HG03103 (cell line): Measurements from ENCODE around the gene TBL3.

Experiments used
- ATAC-seq: cut with Tn5 transposase; IDR thresholded peaks from one replicate; pipeline ENCODE4 v1.9.1; 2021; ENCODE audit warnings: low read depth; ENCODE audit not compliant: unreplicated experiment

Gene TBL3

DNA sequence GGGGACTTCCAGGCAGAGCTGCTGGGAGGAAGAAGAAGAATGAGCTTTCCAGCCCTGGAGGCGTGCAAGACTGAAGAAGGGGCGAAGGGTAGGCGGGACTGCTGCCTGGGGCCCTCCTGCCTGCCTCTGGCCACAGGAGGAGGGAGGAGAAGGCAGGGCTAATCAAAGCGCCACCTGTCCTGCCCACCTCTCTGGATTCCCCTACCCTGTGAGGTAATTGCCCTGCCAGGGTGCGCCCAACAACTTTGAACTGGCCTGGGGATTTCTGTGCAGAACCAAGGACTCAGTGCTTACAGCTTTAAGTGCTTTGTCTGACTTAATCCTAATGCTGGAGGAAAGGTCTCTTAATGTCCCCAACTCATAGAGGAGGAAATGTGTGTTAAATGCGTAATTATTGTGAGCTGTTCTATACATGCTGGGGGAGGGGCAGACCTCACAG lies 9.6 kb downstream of the TBL3 start, which contains the start of gene NOXO1:
Gene NOXO1, minus strand, starts transcription at position 72 of the 439 bp plus-strand sequence. CDS start 290 bp downstream, outside the sequence.
- ATAC-seq = no peak

DNA sequence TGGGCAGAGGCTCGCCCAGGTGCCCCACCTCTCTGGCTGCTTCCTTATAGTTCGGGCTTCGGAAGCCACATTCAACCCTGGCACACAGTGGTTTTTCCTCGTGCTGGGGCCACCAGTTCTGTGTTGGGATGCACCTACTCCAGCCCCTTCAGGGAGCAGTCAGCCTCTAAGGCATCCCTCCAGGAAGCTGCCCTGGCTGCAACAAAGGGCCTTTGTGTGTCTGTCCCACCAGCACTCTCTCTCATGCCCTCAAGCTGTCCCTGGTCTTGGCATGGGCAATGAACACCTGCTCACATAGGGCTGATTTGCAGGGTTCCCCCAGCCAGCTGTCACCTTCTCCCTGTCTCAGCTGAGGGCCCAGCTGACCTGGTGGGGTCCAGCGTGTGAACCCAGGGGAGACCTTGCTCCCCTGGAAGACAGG lies 10.2 kb downstream of the TBL3 start:
- no peak for ATAC-seq

DNA sequence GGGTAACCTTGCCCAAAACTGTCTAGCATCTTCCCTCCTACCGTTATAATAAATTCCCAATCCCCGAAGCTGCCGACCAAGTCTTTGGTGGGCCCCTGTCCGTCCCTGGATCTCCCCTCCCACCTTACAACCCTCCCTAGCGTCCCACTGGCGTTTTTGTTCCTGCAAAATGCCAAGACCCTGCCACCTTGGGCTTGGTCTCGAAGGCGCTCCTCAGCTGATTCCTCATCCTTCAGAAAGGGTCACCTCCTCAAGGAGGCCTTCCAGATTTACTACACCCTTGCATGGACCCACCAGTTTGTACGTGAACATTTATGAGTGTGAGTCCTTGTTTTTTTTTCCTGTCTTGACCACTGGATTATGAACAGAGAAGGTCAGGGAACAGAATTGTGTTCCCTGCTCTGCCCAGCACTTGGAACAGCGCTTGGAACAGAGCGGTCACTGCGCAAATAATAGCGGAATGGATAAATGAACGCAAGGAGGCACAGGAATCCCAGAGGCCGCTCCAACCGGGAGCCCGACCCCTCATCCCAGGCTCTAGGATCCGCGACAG lies 11.2 kb downstream of the TBL3 start:
- ATAC-seq = no peak

DNA sequence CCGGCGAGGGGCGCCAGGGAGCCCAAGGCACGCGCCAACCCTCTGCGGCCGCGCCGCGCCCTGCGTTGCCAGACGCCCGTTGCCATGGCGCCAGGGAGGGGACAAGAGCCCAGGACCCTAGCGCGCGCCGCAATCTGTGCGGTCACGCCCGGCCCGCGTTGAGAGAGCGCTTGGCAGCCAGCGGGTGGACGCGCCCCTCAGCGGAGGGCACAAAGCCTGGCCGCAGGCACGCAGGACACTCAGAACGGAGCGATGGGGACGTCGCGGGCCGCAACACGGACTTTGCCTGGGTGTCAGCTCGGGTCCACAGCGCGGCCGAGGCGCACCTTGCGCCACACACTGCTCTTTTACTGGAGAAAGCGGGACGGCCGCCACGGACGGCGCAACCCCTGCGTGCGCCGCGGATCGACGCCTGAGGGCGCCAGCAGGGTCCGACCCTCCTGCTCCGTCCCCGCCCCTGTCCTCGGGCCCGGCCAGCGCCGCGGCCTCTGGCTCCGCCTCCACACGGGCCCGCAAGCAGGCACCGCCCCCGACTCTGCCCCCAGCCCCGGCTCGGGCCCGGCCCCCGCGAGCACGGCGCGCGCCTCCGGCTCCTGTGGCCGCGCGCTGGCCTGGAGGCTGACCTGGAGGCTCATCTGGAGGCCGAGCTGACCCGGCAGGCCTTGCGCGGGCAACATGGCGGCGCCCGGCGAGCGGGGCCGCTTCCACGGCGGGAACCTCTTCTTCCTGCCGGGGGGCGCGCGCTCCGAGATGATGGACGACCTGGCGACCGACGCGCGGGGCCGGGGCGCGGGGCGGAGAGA lies 11.9 kb downstream of the TBL3 start, which contains the start of gene GFER:
Gene GFER, plus strand, starts transcription at position 650 of the 803 bp plus-strand sequence. Its CDS starts 26 bp downstream, at position 676.
- ATAC-seq = peak; percentile 72

DNA sequence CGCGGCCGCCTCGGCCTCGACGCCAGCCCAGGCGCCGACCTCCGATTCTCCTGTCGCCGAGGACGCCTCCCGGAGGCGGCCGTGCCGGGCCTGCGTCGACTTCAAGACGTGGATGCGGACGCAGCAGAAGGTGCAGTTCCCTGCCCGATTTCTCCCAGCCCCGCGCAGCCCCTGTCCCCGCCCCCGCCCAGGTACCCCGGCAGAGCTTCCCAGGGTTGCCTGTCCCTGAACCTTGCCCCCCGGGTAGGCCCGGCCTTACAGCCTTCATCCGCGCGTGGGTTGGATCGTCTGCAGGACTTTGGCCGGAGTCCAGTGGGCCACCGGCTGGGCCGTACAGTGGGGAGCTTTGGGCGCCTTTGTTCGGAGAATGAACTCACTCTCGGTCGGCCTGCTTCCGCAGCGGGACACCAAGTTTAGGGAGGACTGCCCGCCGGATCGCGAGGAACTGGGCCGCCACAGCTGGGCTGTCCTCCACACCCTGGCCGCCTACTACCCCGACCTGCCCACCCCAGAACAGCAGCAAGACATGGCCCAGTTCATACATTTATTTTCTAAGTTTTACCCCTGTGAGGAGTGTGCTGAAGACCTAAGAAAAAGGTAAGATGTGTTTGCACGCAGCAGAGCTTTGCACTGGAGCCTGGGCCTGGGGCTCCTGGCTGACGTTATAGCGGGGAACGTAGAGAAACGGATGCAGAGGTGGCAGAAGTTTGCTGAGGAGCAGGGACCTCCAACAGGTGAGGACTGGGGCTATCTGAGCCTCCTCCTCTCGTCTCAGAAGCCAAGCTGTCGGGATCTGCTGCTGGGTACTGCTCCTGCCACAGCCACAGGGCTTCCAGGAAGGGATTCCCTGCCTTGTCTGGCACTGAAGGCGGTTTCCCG lies 12.7 kb downstream of the TBL3 start:
- ATAC-seq = no peak

DNA sequence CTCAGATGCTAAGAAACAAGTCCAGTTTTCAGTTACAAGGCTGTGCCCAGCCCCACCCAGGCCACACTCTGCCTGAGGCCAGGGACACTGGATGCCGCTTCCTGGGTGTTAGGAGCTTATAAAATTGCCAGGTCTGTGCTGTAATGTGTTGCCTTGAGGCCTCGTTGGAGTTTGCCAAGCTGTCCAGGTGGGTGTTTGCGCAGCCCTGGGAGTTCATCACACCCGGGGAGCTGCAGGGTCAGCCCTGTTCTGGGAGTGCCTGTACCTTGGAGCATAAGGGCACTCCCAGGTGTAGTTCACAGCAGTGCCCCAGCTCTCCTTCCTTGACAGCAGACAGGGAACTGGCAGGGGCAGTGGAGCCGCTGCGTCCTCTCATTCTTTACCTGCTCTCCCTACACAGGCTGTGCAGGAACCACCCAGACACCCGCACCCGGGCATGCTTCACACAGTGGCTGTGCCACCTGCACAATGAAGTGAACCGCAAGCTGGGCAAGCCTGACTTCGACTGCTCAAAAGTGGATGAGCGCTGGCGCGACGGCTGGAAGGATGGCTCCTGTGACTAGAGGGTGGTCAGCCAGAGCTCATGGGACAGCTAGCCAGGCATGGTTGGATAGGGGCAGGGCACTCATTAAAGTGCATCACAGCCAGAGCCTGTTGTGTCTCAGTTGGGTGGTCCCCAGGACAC lies 13.8 kb downstream of the TBL3 start:
- ATAC-seq = no peak

DNA sequence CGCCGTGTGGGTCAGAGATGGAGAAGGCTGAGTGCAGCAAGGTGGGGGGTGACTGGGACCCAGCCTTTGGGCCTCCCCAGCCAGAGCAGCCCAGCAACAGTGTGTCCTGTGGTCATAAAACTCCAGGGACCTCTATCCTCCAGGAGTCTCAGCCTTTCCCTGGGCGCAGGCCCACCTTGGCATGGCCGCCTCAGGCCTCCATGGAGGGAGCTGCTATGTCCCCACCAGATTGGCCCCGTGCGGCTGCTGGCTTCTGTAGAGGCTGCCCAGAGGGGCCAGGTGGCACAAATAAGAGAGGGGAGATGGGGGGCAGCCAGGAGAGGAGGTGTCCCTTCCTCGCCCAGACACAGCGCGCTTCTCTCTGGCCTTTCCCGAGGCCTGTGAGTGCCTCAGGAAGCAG lies 15.3 kb downstream of the TBL3 start:
- no peak for ATAC-seq

DNA sequence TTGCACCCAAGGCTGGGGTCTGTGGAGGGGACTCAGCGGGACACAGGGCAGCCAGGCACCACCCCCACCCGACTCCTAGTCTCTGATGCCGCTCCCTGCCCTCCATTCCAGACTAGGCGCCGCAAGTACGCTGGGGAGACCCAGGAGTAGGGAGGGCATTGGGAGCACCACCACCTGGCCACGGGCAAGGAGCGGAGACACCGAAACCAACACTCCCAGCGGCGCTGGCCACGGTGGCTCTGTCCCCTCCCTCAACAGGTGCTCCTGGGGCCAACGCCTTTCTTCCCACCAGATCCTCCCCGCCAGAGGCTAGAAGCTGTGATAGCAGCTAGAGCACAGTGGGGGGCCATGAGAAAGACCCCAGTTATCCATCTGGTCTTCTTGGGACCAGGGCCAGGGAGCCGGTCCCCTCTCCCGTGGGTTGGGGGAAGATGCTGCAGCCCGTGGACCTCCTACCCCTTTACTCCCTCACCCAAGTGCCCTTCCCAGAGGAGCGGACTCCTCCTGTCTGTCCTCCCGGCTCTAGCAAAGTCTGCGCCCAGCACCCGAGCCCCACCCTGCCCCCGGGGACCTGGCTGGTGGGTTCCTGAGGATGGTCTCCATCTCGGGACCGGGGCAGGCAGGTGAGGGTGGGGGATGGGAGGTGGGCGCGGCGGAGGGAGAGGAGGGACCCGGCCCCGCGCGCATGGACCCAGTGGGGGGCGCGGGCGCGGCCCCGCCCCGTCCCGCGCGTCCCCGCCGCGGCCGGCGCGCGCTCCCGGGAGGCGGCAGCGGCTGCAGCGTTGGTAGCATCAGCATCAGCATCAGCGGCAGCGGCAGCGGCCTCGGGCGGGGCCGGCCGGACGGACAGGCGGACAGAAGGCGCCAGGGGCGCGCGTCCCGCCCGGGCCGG lies 17.6 kb downstream of the TBL3 start, which contains the start of gene SYNGR3:
Gene SYNGR3, plus strand, starts transcription at position 762 of the 892 bp plus-strand sequence. CDS start 133 bp downstream, outside the sequence.
- ATAC-seq = no peak

DNA sequence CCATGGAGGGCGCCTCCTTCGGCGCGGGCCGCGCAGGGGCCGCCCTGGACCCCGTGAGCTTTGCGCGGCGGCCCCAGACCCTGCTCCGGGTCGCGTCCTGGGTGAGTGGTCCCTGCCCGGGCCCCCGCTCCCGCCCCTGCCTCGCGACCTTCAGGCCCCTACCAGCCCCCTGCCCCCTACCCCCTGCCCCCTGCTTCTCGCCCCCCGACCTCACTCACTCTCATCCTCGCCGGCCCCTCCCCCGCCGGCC lies 18.2 kb downstream of the TBL3 start:
- ATAC-seq = no peak

DNA sequence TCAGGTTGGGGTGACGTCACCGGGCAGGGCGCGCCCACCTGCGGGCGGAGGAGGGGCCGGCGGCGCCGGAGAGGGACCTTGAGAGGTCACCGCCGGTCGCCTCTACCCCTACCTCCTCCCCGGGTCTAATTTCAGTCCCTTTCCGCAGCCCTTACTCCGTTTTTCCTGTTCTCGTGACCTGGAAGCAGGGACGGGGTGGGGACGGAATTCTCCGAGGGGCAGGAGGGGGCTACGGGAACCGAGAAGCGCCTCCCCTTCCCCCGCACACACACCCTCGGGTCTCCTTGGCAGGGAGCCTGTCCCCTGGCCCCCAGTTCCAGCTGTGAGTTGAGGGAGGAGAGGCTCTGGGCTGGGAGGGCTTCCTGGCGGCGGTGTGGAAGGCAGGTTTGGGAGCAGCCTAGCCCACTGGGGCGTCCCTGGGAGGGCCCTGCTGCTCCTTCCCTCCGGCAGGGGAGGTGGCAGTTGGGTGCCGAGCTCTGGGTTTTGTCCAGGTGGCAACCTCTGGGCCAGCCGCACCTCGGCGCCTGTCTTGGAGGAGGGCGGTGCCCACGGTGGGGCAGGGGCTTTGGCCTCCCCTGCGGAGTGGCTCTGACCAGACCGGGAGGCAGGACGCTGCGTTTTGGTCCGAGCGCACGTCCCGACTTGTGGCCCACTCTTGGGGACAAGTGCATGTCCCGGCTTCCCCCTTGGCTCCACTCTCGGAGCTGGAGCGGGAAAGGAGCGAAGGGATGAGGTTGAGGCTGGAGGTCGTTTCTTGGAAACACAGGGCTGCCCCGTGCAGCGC lies 18.7 kb downstream of the TBL3 start:
- no peak for ATAC-seq

DNA sequence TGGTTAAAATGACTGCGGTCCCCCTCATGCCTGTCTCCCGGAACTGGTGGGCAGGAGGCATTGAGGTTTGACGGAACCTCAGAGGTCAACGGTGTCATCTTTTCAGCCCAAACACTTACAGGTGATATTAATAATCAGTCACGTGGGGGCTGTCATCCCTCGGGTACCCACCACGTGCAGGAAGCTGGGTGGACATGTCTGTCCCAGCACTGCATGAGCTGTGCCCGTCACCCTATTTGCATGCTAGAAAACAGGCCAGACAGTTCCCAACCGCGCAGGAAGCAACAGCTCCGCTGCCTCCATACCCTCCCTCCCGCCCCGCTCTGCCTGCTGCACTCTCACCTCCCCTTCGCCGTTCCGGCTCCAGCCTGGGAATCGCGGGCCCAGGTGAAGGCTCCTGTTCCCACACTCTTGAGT lies 19.3 kb downstream of the TBL3 start:
- no peak for ATAC-seq

DNA sequence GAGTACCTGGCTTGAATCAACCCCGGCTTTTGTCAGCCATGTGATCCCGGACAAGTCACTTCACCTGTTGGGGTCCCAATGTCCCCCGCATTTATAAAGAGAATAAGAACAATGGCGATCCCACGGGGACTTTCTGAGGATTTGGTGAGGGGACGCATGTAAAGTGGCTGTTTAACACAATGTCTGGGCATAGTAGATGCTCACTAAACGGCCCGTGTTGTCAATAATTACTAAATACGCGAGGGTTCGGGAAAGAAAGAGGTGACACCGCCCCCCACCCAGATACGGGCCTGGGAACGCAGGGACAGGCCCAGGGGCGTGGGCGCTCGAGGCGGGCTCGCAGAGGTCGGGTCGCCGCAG lies 19.7 kb downstream of the TBL3 start:
- peak; percentile 8 for ATAC-seq

DNA sequence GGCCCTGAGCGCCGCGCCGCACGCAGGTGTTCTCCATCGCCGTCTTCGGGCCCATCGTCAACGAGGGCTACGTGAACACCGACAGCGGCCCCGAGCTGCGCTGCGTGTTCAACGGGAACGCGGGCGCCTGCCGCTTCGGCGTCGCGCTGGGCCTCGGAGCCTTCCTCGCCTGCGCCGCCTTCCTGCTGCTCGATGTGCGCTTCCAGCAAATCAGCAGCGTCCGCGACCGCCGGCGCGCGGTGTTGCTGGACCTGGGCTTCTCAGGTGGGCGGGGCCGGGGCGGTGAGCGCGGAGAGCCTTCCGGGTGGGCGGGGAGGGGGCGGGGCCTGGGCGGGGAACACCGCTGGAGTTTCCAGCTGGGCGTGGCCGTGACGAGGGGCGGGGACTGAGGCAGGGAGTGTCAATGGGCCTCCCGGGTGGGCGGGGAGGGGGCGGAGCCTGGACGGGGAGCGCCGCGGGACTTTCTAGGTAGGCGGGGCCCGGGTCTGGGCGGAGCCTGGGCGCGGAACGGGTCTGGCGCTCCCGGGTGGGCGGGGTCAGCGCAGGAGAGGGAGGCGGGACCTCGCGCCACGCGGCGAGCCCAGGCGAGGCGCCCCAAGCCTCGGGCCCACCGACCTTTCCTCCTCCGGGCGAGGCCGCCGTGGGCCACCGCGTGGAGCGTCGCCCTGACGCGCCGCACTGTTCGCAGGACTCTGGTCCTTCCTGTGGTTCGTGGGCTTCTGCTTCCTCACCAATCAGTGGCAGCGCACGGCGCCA lies 20.3 kb downstream of the TBL3 start:
- peak; percentile 44 for ATAC-seq

DNA sequence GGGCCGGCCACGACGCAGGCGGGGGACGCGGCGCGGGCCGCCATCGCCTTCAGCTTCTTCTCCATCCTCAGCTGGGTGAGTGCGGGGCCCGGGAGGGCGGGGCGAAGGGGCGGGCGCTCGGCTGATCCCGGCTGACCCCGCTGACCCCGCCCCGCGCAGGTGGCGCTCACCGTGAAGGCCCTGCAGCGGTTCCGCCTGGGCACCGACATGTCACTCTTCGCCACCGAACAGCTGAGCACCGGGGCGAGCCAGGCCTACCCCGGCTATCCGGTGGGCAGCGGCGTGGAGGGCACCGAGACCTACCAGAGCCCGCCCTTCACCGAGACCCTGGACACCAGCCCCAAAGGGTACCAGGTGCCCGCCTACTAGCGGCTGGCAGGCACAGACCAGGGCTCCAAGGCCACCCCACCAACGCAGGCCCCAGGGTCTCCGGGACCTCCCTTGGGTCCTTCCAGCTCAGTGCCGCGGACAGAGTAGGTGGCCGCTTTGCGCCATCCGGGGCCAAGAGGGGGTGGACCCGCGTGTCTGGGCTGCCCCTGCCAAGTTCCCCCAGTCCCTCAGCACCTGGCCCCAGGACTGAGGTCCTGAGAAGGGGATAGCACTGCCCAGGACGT lies 21.0 kb downstream of the TBL3 start:
- ATAC-seq = no peak

DNA sequence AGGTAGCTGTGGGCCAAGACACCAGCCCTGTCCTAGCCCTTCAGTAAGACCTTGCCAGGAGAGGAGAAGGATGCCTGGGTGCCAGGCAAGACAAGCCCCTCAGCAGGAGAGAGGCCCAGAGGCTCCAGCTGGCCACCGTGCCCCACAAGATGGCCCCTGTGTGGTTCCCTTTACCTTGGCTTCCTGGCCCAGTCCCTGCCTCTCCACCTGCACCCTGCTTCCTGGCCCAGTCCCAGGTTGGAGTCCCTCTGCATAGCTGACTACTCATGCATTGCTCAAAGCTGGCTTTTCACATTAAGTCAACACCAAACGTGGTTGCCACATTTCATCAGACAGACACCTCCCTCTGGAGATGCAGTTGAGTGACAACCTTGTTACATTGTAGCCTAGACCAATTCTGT lies 21.9 kb downstream of the TBL3 start:
- ATAC-seq = no peak

DNA sequence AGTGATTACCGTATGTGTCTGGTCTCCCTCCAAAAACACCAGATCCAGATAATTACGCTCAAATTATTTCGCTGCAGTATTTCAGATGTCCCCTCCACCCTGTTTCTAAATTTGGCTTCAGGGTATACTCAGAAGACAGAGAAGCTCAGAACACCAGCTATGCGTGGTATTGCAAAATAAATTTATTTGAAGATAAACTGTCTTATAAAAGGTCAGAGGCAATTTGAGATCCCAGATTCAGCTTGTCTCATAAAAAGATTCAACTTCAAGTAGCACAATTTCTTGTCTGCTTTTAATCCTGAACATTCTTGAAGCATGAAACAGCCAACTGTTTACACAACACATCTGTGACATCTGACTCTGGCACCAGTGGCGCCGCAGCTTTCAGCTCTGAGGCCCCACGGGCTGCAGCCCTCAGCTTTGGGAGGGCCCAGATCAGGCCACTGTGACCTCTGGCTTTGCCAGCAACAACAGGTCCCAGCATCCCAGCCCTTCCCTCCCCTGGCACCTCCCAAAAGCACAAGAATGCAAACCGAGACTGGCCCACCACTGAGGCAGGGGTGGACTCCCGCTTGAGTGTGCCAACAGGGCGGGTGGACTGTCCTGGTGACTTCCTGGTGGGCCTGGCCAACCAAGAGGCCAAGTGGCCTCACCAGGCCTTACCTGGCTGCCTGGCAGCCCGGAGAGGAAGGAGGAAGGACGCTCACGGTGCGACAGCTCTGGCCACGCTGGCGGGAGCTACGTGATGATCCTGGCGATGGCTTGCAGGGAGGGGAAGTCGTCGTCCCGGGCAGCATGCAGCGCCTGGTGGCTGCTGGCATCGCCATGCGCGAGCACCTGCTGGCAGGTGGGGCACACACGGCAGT lies 25.9 kb downstream of the TBL3 start:
- ATAC-seq = no peak

DNA sequence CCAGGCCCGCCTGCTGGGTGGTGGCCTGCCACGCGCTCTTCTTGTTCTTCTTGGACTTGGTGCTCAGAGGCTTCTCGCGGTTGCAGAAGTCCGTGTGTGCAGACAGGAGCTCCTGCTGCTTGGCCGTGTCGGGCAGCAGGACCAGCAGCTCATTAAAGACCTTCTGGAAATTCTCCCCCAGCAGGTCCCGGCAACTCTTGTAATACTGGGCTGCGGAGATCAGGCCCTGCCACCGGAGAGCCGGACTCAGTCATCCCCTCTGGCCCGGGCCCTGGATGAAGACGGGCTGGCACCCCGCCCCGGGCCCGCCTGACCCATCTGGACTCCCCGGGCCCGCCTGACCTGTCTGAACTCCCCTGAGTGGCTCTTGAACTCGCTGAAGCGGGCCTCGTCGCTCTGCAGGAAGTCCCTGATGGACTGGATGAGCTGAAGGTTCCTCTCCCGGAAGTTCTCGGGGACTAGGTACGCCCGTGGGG lies 26.5 kb downstream of the TBL3 start:
- no peak for ATAC-seq
